Endodermal cell (in vitro differentiated cells): ENCODE data around the gene BAX. TPM values are rescaled to one million over a fixed set of nuclear protein-coding genes. Genes with fewer than 3 reads are reported as not detected.

ENCODE experiments used
- DNase-seq: peaks from one replicate; pipeline ENCODE4 v3.0.0-alpha.2; 2017
- H3K27ac ChIP-seq: 2 replicates; pipeline ENCODE4 v1.5.1; 2013; ENCODE audit warnings: mild to moderate bottlenecking, low read depth, low read length, moderate library complexity
- H3K27me3 ChIP-seq: 2 replicates; pipeline ENCODE4 v1.6.1; 2013; ENCODE audit warnings: mild to moderate bottlenecking, low read length, moderate library complexity; ENCODE audit not compliant: insufficient read depth, control insufficient read depth, poor library complexity, severe bottlenecking
- H3K36me3 ChIP-seq: 2 replicates; pipeline ENCODE4 v1.7.0; 2013; ENCODE audit warnings: mild to moderate bottlenecking, low read length, moderate library complexity; ENCODE audit not compliant: control insufficient read depth, insufficient read depth
- H3K4me1 ChIP-seq: one replicate; pipeline ENCODE4 v1.7.0; 2013; ENCODE audit warnings: low read length; ENCODE audit not compliant: control insufficient read depth, insufficient read depth
- H3K4me3 ChIP-seq: 2 replicates; pipeline ENCODE4 v1.5.1; 2013; ENCODE audit warnings: mild to moderate bottlenecking, low read length, moderate library complexity
- H3K9ac ChIP-seq: 2 replicates; pipeline ENCODE4 v1.6.1; 2013; ENCODE audit warnings: mild to moderate bottlenecking, low read length, moderate library complexity; ENCODE audit not compliant: poor library complexity, severe bottlenecking; ENCODE audit errors: extremely low read depth
- H3K9me3 ChIP-seq: 2 replicates; pipeline ENCODE4 v1.6.1; 2013; ENCODE audit warnings: mild to moderate bottlenecking, low read length, moderate library complexity; ENCODE audit not compliant: control insufficient read depth
- H3K27ac Mint-ChIP-seq: 2 replicates; pipeline ENCODE4 v1.8.0; 2020; ENCODE audit warnings: mixed read lengths
- H3K27me3 Mint-ChIP-seq: 2 replicates; pipeline ENCODE4 v1.8.0; 2021; ENCODE audit warnings: mild to moderate bottlenecking, mixed read lengths; ENCODE audit not compliant: insufficient read depth
- H3K36me3 Mint-ChIP-seq: 2 replicates; pipeline ENCODE4 v1.8.0; 2020; ENCODE audit warnings: low read depth, mixed read lengths
- H3K4me1 Mint-ChIP-seq: 2 replicates; pipeline ENCODE4 v1.8.0; 2020; ENCODE audit warnings: mixed read lengths
- H3K4me3 Mint-ChIP-seq: 2 replicates; pipeline ENCODE4 v1.8.0; 2020; ENCODE audit warnings: mild to moderate bottlenecking, moderate library complexity, mixed read lengths
- H3K9me3 Mint-ChIP-seq: 2 replicates; pipeline ENCODE4 v1.8.0; 2020; ENCODE audit warnings: mild to moderate bottlenecking, mixed read lengths
- CTCF ChIP-seq: fragments of 200-600 bp; sonication (generic); conservative IDR thresholded peaks from 2 replicates; pipeline ENCODE4 v1.5.0; 2021; ENCODE audit warnings: antibody characterized with exemption, mild to moderate bottlenecking
- WGBS, 2 experiments: methylation state at CpG; one replicate each; pipeline versions ENCODE4 v1.1.5 to v1.1.7; 2013; ENCODE audit warnings: missing lambda C conversion rate in 2 of 2, mixed read lengths in 1 of 2; ENCODE audit not compliant: insufficient coverage in 1 of 2, insufficient read length in 1 of 2; 5-methylcytosine and 5-hydroxymethylcytosine counted together
- total RNA-seq, 2 donors: library from RNA; stranded (reverse); fragmentation: NEBNext Ultra II Directional in 1 of 2; extraction: Animal tissue kit (Norgen Biotek cat#: 25700) in 1 of 2; gene quantifications; 2 replicates in 1 of 2; 3 replicates in 1 of 2; pipeline ENCODE4 v1.2.1, GENCODE V29; 2021

Gene BAX
- total RNA-seq, 2 donors from 2014 or later = 172 to 184 TPM

GRCh38 chr19:48945415-48945814 lies 9.3 kb upstream of the BAX start:
- no peaks in the 10 kb centered on the region for H3K4me1 Mint-ChIP-seq
- no peak overlapping the region for H3K27ac Mint-ChIP-seq
- WGBS, 2 experiments = 85 to 91% methylated on average over 4 to 5 of the region's 5 CpGs

GRCh38 chr19:48945817-48946216 lies 8.9 kb upstream of the BAX start:
- Histone ChIP-seq H3K9me3 (no peaks in the 10 kb centered on the region), H3K36me3 (no peaks in the 10 kb centered on the region), H3K27me3 (no peaks in the 10 kb centered on the region), H3K9ac (no peak overlapping the region), H3K27ac (no peak overlapping the region), H3K4me1 (no peaks in the 10 kb centered on the region), H3K4me3 (no peak overlapping the region)
- peaks cover 3% of the 10 kb centered on the region for H3K9me3 Mint-ChIP-seq
- no peak overlapping the region for H3K4me3 Mint-ChIP-seq
- no peak for TF ChIP-seq CTCF
- WGBS, 2 experiments = 87 to 88% methylated on average over 2 of the region's 2 CpGs
- no peaks in the 10 kb centered on the region for H3K27me3 Mint-ChIP-seq
- H3K4me1 Mint-ChIP-seq = no peaks in the 10 kb centered on the region
- H3K27ac Mint-ChIP-seq = no peak overlapping the region
- DNase-seq = no peak
- peaks cover 1% of the 10 kb centered on the region for H3K36me3 Mint-ChIP-seq

More at GRCh38 chr19:48945415-48945814, 9.3 kb upstream of the BAX start:
- no peak for DNase-seq
- no peak overlapping the region for H3K9ac ChIP-seq
- no peaks in the 10 kb centered on the region for H3K4me1 ChIP-seq
- Mint-ChIP-seq H3K4me3 (no peak overlapping the region), H3K36me3 (peaks cover 1% of the 10 kb centered on the region), H3K9me3 (peaks cover 5% of the 10 kb centered on the region), H3K27me3 (no peaks in the 10 kb centered on the region)
- H3K36me3 ChIP-seq = no peaks in the 10 kb centered on the region
- H3K27ac ChIP-seq = no peak overlapping the region
- H3K27me3 ChIP-seq = no peaks in the 10 kb centered on the region
- no peak for TF ChIP-seq CTCF
- no peaks in the 10 kb centered on the region for H3K9me3 ChIP-seq
- no peak overlapping the region for H3K4me3 ChIP-seq

GRCh38 chr19:48946463-48947257 lies 8.0 kb upstream of the BAX start:
- Mint-ChIP-seq H3K9me3 (no peaks in the 10 kb centered on the region), H3K4me3 (no peak overlapping the region), H3K4me1 (no peaks in the 10 kb centered on the region), H3K27me3 (peaks cover under 1% of the 10 kb centered on the region), H3K27ac (no peak overlapping the region), H3K36me3 (no peaks in the 10 kb centered on the region)
- no peaks in the 10 kb centered on the region for H3K36me3 ChIP-seq
- no peak for TF ChIP-seq CTCF
- no peak overlapping the region for H3K9ac ChIP-seq
- WGBS, 2 experiments = 78 to 87% methylated on average over 3 to 9 of the region's 9 CpGs
- H3K27me3 ChIP-seq = no peaks in the 10 kb centered on the region
- no peaks in the 10 kb centered on the region for H3K4me1 ChIP-seq
- no peaks in the 10 kb centered on the region for H3K9me3 ChIP-seq
- H3K27ac ChIP-seq = no peak overlapping the region
- DNase-seq = no peak
- H3K4me3 ChIP-seq = no peak overlapping the region
